DOHH2 (cell line): Measurements from ENCODE around the gene APOL3.

Experiments used
- H3F3A ChIP-seq: fragments of 200-600 bp; sonication (generic), shearing (Covaris generic); 2 replicates; pipeline ENCODE4 v1.6.0; 2016; ENCODE audit warnings: antibody characterized with exemption, mild to moderate bottlenecking; ENCODE audit not compliant: control insufficient read depth, insufficient read depth
- H3K27ac ChIP-seq: fragments of 200-600 bp; sonication (generic); 2 replicates; pipeline ENCODE4 v1.5.1; 2014; ENCODE audit warnings: low read depth, mild to moderate bottlenecking, low read length, moderate library complexity
- H3K27me3 ChIP-seq: fragments of 200-600 bp; sonication (generic); 2 replicates; pipeline ENCODE4 v1.6.1; 2014; ENCODE audit warnings: mild to moderate bottlenecking, low read length, mixed read lengths; ENCODE audit not compliant: control insufficient read depth
- H3K36me3 ChIP-seq: fragments of 200-600 bp; sonication (generic); 2 replicates; pipeline ENCODE4 v1.6.1; 2014; ENCODE audit warnings: mild to moderate bottlenecking, low read length, moderate library complexity, mixed read lengths; ENCODE audit not compliant: control insufficient read depth
- H3K4me1 ChIP-seq: fragments of 200-600 bp; sonication (generic); 2 replicates; pipeline ENCODE4 v1.6.1; 2014; ENCODE audit warnings: mild to moderate bottlenecking, low read length, mixed read lengths; ENCODE audit not compliant: control insufficient read depth
- H3K4me2 ChIP-seq: fragments of 200-600 bp; sonication (generic); 2 replicates; pipeline ENCODE4 v1.6.0; 2014; ENCODE audit warnings: mild to moderate bottlenecking, low read length, moderate library complexity
- H3K4me3 ChIP-seq: fragments of 200-600 bp; sonication (generic); 2 replicates; pipeline ENCODE4 v1.5.1; 2014; ENCODE audit warnings: mild to moderate bottlenecking, low read length, mixed read lengths
- H3K79me2 ChIP-seq: fragments of 200-600 bp; sonication (generic); 2 replicates; pipeline ENCODE4 v1.6.1; 2014; ENCODE audit warnings: mild to moderate bottlenecking, low read length, mixed read lengths; ENCODE audit not compliant: control insufficient read depth
- H3K9me2 ChIP-seq: fragments of 200-600 bp; sonication (generic); replicated peaks from 2 replicates; pipeline ENCODE4 v1.6.1; 2014; ENCODE audit warnings: mild to moderate bottlenecking, low read length, mixed read lengths; ENCODE audit not compliant: control insufficient read depth
- H3K9me3 ChIP-seq: fragments of 200-600 bp; sonication (generic); 2 replicates; pipeline ENCODE4 v1.6.1; 2014; ENCODE audit warnings: antibody characterized with exemption, low read length, mixed read lengths; ENCODE audit not compliant: control insufficient read depth, insufficient read depth
- H4K20me1 ChIP-seq: fragments of 200-600 bp; sonication (generic); 2 replicates; pipeline ENCODE4 v1.6.0; 2014; ENCODE audit warnings: low read depth, mild to moderate bottlenecking, antibody characterized with exemption, low read length, moderate library complexity; ENCODE audit not compliant: control insufficient read depth, insufficient read depth
- EZH2phosphoT487 ChIP-seq: fragments of 200-600 bp; sonication (generic); IDR thresholded peaks from 2 replicates; pipeline ENCODE4 v1.6.1; 2017; ENCODE audit warnings: borderline replicate concordance, mild to moderate bottlenecking, antibody characterized with exemption, low read length, moderate library complexity, mixed read lengths
- TF ChIP-seq, protein P1 (sequence below): fragments of 200-600 bp; sonication (generic); IDR thresholded peaks from one replicate; pipeline ENCODE4 v1.5.1; 2014; ENCODE audit warnings: antibody characterized with exemption, mild to moderate bottlenecking, low read depth, low read length; ENCODE audit not compliant: poor library complexity, severe bottlenecking

The APOL3 gene

GRCh38 chr22:36199001-36199551, 38.5 kb upstream of the APOL3 start:
- H3K79me2 ChIP-seq = no peaks in the 10 kb centered on the region
- H3K4me1 ChIP-seq = peaks cover 14% of the 10 kb centered on the region
- no peaks in the 10 kb centered on the region for H3F3A ChIP-seq
- H3K9me2 ChIP-seq = no peaks in the 10 kb centered on the region
- no peak overlapping the region for H3K4me2 ChIP-seq
- peaks cover 12% of the 10 kb centered on the region for H3K27me3 ChIP-seq
- no peaks in the 10 kb centered on the region for H3K9me3 ChIP-seq
- no peak overlapping the region for H3K4me3 ChIP-seq
- H4K20me1 ChIP-seq = 0 out of 2 replicates have a peak, but pooled peaks cover 4% of the 10 kb centered on the region
- TF ChIP-seq, protein P1, sequence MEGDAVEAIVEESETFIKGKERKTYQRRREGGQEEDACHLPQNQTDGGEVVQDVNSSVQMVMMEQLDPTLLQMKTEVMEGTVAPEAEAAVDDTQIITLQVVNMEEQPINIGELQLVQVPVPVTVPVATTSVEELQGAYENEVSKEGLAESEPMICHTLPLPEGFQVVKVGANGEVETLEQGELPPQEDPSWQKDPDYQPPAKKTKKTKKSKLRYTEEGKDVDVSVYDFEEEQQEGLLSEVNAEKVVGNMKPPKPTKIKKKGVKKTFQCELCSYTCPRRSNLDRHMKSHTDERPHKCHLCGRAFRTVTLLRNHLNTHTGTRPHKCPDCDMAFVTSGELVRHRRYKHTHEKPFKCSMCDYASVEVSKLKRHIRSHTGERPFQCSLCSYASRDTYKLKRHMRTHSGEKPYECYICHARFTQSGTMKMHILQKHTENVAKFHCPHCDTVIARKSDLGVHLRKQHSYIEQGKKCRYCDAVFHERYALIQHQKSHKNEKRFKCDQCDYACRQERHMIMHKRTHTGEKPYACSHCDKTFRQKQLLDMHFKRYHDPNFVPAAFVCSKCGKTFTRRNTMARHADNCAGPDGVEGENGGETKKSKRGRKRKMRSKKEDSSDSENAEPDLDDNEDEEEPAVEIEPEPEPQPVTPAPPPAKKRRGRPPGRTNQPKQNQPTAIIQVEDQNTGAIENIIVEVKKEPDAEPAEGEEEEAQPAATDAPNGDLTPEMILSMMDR = no peak
- no peak for TF ChIP-seq EZH2phosphoT487
- H3K36me3 ChIP-seq = no peaks in the 10 kb centered on the region
- no peak overlapping the region for H3K27ac ChIP-seq

- no peaks in the 10 kb centered on the region for H3K79me2 ChIP-seq
- peaks cover 14% of the 10 kb centered on the region for H3K4me1 ChIP-seq
- peaks cover 12% of the 10 kb centered on the region for H3K27me3 ChIP-seq
- H3K9me2 ChIP-seq = no peaks in the 10 kb centered on the region
- H3K4me2 ChIP-seq = no peak overlapping the region
- H3F3A ChIP-seq = no peaks in the 10 kb centered on the region
- 0 out of 2 replicates have a peak, but pooled peaks cover 4% of the 10 kb centered on the region for H4K20me1 ChIP-seq
- TF ChIP-seq, protein P1 = no peak
- no peak for TF ChIP-seq EZH2phosphoT487
- no peak overlapping the region for H3K4me3 ChIP-seq
- H3K27ac ChIP-seq = no peak overlapping the region
- H3K9me3 ChIP-seq = no peaks in the 10 kb centered on the region
- no peaks in the 10 kb centered on the region for H3K36me3 ChIP-seq
Observed at GRCh38 chr22:36198536-36198935, 38.0 kb upstream of the APOL3 start.

DNA sequence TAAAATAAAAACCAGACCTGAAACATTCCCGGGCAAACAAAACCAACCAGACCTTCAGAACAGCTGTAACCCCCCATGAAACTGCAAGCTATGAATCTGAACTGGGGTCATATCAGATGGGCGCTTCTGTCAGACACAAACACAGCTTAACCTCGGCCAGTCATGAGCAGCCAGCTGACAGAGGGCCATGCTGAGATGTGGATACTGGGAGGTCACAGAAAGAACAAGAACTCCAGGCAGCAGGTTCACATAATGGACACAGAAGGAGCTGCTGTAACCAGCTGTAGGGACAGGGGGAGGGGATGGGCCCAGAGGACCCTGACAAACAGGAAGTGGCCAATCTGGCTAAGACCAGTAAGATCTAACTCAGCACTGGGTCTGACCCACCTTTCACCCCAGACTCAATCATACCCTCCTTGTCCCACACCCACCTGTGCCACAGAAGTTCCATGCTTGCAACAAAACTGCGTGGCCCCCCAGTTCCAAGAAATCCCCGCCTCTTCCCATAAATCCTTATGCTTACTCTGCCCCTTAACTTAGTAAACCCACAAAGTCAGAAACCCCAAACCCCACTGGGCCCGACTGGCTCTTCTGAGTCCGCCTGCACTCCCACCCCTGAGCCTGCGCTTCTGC, 37.1 kb upstream of the APOL3 start:
- peak overlapping the region; percentile 46 for H3K4me2 ChIP-seq
- H3K9me3 ChIP-seq = no peaks in the 10 kb centered on the region
- peaks cover 12% of the 10 kb centered on the region for H3K27me3 ChIP-seq
- H3K36me3 ChIP-seq = no peaks in the 10 kb centered on the region
- no peaks in the 10 kb centered on the region for H3K9me2 ChIP-seq
- peaks cover 14% of the 10 kb centered on the region for H3K4me1 ChIP-seq
- no peak overlapping the region for H3K4me3 ChIP-seq
- H4K20me1 ChIP-seq = 0 out of 2 replicates have a peak, but pooled peaks cover 4% of the 10 kb centered on the region
- H3F3A ChIP-seq = no peaks in the 10 kb centered on the region
- TF ChIP-seq, protein P1 = no peak
- no peak for TF ChIP-seq EZH2phosphoT487
- no peak overlapping the region for H3K27ac ChIP-seq
- H3K79me2 ChIP-seq = no peaks in the 10 kb centered on the region
